HEK293T (cell line): ENCODE measurements around the gene USB1.

Experiments
- CTCF ChIA-PET: fragments of 350-600 bp; formaldehyde crosslinking; extraction: SDS; loops from one replicate; lab custom pipeline; 2021; ENCODE audit warnings: antibody characterized with exemption, inconsistent platforms; lab: Yijun Ruan, JAX
- POLR2A ChIA-PET: fragments of 350-600 bp; formaldehyde crosslinking; extraction: SDS; loops from one replicate; lab custom pipeline; 2020; ENCODE audit warnings: antibody characterized with exemption, inconsistent platforms; lab: Yijun Ruan, JAX
- DNase-seq: peaks from one replicate; pipeline ENCODE4 v3.0.0; 2012; ENCODE audit warnings: mixed read lengths; ENCODE audit errors: extremely low spot score
- ARNT ChIP-seq: fragments of 450-650 bp; IDR thresholded peaks from 2 replicates; pipeline ENCODE4 v1.6.1; 2017; ENCODE audit warnings: mild to moderate bottlenecking
- BHLHE40 ChIP-seq: fragments of 450-650 bp; IDR thresholded peaks from 2 replicates; pipeline ENCODE4 v1.6.1; 2016; ENCODE audit warnings: mild to moderate bottlenecking, moderate library complexity, borderline replicate concordance
- CTBP1 ChIP-seq: fragments of 450-650 bp; IDR thresholded peaks from 2 replicates; pipeline ENCODE4 v1.6.1; 2016; ENCODE audit warnings: borderline replicate concordance
- ELF4 ChIP-seq: fragments of 450-650 bp; IDR thresholded peaks from 2 replicates; pipeline ENCODE4 v1.6.1; 2017; ENCODE audit warnings: antibody characterized with exemption
- FOXA1 ChIP-seq: fragments of 450-650 bp; IDR thresholded peaks from 2 replicates; pipeline ENCODE4 v1.6.1; 2016; ENCODE audit warnings: mild to moderate bottlenecking
- FOXK2 ChIP-seq: fragments of 450-650 bp; IDR thresholded peaks from 2 replicates; pipeline ENCODE4 v1.6.1; 2016; ENCODE audit warnings: mild to moderate bottlenecking
- FOXM1 ChIP-seq: fragments of 450-650 bp; IDR thresholded peaks from 2 replicates; pipeline ENCODE4 v1.6.1; 2017; ENCODE audit warnings: mild to moderate bottlenecking, borderline replicate concordance
- HDGF ChIP-seq: fragments of 450-650 bp; IDR thresholded peaks from 2 replicates; pipeline ENCODE4 v1.6.1; 2017; ENCODE audit warnings: antibody characterized with exemption, borderline replicate concordance
- L3MBTL2 ChIP-seq: fragments of 450-650 bp; conservative IDR thresholded peaks from 2 replicates; pipeline ENCODE4 v1.6.1; 2016; ENCODE audit warnings: mild to moderate bottlenecking
- LEF1 ChIP-seq: fragments of 450-650 bp; IDR thresholded peaks from 2 replicates; pipeline ENCODE4 v1.6.1; 2017; ENCODE audit warnings: mild to moderate bottlenecking, borderline replicate concordance
- NFRKB ChIP-seq: fragments of 450-650 bp; IDR thresholded peaks from 2 replicates; pipeline ENCODE4 v1.6.1; 2016; ENCODE audit warnings: mild to moderate bottlenecking, moderate library complexity
- SP1 ChIP-seq: fragments of 450-650 bp; IDR thresholded peaks from 2 replicates; pipeline ENCODE4 v1.6.1; 2017
- SUZ12 ChIP-seq: fragments of 450-650 bp; IDR thresholded peaks from 2 replicates; pipeline ENCODE4 v1.6.1; 2016; ENCODE audit warnings: mild to moderate bottlenecking
- TARDBP ChIP-seq: fragments of 450-650 bp; IDR thresholded peaks from 2 replicates; pipeline ENCODE4 v1.6.1; 2016
- ZNF384 ChIP-seq: fragments of 450-650 bp; IDR thresholded peaks from 2 replicates; pipeline ENCODE4 v1.6.1; 2016
- TF ChIP-seq, protein P1 (sequence below): fragments of 450-650 bp; IDR thresholded peaks from 2 replicates; pipeline ENCODE4 v1.6.1; 2016

The USB1 gene

DNA sequence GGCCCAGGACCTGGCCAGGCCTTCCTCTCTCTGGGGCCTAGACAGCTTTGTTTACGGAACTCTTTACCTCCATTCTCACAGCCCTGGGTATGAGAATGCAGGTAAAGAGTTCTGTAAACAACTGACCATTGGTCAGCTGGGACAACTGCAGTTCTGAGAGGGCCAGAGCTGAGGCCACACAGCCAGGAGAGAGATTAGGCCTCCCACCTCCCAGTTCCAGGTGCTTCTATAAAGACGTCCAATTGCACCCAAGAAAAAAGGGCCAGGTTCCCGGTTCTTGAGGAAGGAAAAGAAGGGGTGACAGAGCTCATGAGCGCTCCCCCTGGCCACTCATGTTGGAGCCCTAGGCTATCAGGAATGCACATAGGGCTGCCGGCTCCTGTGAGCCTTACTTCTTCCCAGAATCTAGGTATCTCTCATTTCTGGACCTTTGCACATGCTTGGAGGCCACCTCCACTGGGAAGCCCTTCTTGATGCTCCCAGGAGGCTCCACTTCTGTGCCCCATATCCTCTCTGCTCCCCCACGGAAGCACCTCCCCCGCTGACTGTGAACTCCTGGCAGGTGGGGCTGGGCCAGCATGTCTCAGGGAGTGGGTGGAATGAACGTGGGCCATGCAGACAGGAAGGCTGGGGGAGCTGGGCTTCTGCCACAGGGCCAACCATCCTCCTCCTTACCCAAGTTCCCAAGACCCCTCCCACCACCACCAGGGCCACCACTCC lies 43.4 kb upstream of the USB1 start:
- DNase-seq = no peak
- ChIA-PET POLR2A (no interaction called here), CTCF (no interaction called here)
- TF ChIP-seq FOXA1 (no peak), ARNT (no peak), TARDBP (no peak), CTBP1 (no peak), L3MBTL2 (no peak)
- TF ChIP-seq, protein P1, sequence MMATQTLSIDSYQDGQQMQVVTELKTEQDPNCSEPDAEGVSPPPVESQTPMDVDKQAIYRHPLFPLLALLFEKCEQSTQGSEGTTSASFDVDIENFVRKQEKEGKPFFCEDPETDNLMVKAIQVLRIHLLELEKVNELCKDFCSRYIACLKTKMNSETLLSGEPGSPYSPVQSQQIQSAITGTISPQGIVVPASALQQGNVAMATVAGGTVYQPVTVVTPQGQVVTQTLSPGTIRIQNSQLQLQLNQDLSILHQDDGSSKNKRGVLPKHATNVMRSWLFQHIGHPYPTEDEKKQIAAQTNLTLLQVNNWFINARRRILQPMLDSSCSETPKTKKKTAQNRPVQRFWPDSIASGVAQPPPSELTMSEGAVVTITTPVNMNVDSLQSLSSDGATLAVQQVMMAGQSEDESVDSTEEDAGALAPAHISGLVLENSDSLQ = no peak

DNA sequence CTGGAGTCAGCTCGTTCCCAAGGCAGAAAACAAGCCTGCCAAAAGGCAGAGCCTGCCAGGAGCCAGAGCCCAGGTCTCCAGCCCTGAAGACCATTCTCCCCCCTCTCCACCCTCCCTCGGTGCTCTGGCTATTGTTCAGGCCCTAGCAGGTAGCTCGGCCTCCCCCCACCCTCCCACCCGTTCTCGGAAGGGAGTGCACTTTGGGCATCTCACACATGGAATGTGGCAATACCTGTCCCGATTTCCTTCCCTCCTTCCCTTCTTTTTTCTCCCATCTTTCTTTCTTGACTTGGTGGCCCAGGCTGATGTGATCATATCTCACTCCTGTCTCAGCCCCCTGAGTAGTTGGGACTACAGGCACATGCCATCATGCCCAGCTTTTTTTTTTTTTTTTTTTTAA lies 42.7 kb upstream of the USB1 start:
- no peak for DNase-seq
- CTCF ChIA-PET = no interaction called here
- POLR2A ChIA-PET = no interaction called here
- TF ChIP-seq HDGF = no peak
- TF ChIP-seq FOXM1 = no peak
- no peak for TF ChIP-seq SP1
- TF ChIP-seq FOXA1 = no peak
- TF ChIP-seq BHLHE40 = no peak
- no peak for TF ChIP-seq TARDBP
- TF ChIP-seq FOXK2 = no peak
- TF ChIP-seq ARNT = no peak
- no peak for TF ChIP-seq SUZ12
- TF ChIP-seq LEF1 = no peak
- TF ChIP-seq ZNF384 = no peak
- no peak for TF ChIP-seq CTBP1

DNA sequence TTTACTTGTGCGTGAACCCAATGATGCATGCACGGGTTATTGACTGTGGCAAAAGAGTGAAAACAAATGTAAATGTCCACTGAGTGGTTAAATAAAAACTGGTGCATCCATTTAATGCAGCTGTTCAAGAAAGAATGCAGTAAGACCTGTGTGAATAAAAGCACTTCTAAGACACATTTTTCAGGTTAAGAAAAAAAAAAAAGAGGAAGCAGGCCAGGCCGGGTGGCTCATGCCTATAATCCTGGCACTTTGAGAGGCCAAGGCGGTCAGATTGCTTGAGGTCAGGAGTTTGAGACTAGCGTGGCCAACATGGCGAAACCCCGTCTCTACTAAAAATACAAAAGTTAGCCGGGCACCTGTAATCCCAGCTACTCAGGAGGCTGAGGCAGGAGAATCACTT lies 42.1 kb upstream of the USB1 start:
- CTCF ChIA-PET = no interaction called here
- POLR2A ChIA-PET = no interaction called here
- TF ChIP-seq CTBP1 (no peak), FOXA1 (no peak), ELF4 (no peak), TARDBP (no peak), SP1 (no peak), SUZ12 (no peak), ARNT (no peak), L3MBTL2 (no peak), ZNF384 (no peak), FOXK2 (no peak), NFRKB (no peak), LEF1 (no peak), FOXM1 (no peak), HDGF (no peak), BHLHE40 (no peak)
- TF ChIP-seq, protein P1 = no peak
- no peak for DNase-seq

DNA sequence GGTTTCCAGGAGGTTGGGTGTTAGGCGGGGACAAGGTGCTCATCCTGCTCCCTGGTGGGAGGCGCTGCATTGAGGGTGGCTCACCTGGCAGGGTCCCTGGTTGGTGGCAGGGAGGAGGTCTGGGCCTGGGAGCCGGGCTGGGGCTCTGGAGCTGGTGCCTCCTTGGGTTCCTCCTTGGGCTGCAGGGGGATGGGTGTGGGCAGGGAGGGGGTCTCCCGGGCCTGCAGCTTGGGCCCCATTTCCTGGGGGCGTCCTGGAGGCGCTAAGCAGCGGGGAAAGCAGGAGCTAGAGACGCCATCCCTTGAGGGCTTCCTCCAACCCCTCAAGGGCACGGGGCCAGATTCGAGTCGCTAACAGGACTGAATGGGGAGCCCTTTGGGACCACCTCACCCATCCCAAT lies 41.4 kb upstream of the USB1 start:
- no peak for TF ChIP-seq BHLHE40
- no peak for TF ChIP-seq ELF4
- no peak for TF ChIP-seq SUZ12
- no peak for TF ChIP-seq HDGF
- no peak for TF ChIP-seq CTBP1
- TF ChIP-seq FOXM1 = no peak
- TF ChIP-seq SP1 = no peak
- TF ChIP-seq ZNF384 = no peak
- no peak for TF ChIP-seq LEF1
- TF ChIP-seq FOXA1 = no peak
- no peak for TF ChIP-seq NFRKB
- TF ChIP-seq TARDBP = no peak
- no peak for TF ChIP-seq ARNT
- TF ChIP-seq L3MBTL2 = no peak
- TF ChIP-seq, protein P1 = no peak
- no peak for TF ChIP-seq FOXK2
- DNase-seq = no peak
- CTCF ChIA-PET = interaction anchor here (0.5 kb wide), 1 partner anchor 165 kb away, joined by 3 read pairs; no protein-coding TSS in a partner anchor
- POLR2A ChIA-PET = no interaction called here

DNA sequence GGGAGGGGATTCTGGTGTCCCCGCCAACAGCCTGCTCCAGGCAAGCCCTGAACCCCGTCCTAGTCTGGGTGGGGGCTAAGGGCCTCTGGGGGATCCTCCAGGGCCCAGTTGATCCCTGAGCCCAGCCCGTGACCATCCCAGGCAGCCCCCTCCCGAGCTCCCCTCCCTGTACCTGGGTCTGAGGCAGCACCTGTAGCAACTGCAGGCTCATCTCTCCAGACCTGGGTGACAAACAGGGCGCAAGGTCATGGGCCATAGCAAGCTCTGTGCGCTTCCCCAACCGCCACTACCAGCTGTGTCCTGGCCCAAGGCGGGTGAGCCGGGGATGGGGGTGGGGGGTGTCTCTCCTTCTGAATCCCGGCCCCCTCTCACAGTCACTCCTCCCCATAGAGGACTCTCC lies 40.9 kb upstream of the USB1 start:
- no peak for TF ChIP-seq CTBP1
- no peak for TF ChIP-seq FOXM1
- no peak for TF ChIP-seq TARDBP
- TF ChIP-seq FOXK2 = no peak
- no peak for TF ChIP-seq ARNT
- no peak for TF ChIP-seq FOXA1
- TF ChIP-seq, protein P1 = no peak
- no peak for TF ChIP-seq ZNF384
- TF ChIP-seq LEF1 = no peak

More for the DNA sequence above, 40.9 kb upstream of the USB1 start:
- no peak for DNase-seq
- POLR2A ChIA-PET = no interaction called here
- CTCF ChIA-PET = interaction anchor here (0.5 kb wide), 1 partner anchor 165 kb away, joined by 3 read pairs; no protein-coding TSS in a partner anchor
